Colon (tissue), 2 donors: ENCODE results near the gene ATXN10.
"Not testable (repeated sequence)": the region's sequence is repeated elsewhere in the genome, so short reads cannot be mapped to it uniquely, and the experiment has no call there.

ENCODE experiments used
- FAIRE-seq: peaks from 2 replicates; lab custom pipeline; 2012; peaks lifted over from hg19 to GRCh38; lab: Jason Lieb, UNC
- donor health status: control.
- donor health status: control.

ATXN10 gene

GRCh38 chr22:45709060-45709739 lies 37.6 kb downstream of the ATXN10 start:
- no peak for FAIRE-seq

GRCh38 chr22:45709866-45710265 lies 38.2 kb downstream of the ATXN10 start:
- no peak for FAIRE-seq

GRCh38 chr22:45710469-45710868 lies 38.8 kb downstream of the ATXN10 start:
- FAIRE-seq: no peak

GRCh38 chr22:45714390-45714789 lies 42.8 kb downstream of the ATXN10 start:
- not testable (repeated sequence) for FAIRE-seq

GRCh38 chr22:45717789-45718188 lies 46.2 kb downstream of the ATXN10 start:
- no peak for FAIRE-seq

GRCh38 chr22:45718391-45718790 lies 46.8 kb downstream of the ATXN10 start:
- no peak for FAIRE-seq

- FAIRE-seq: no peak
These were observed 49.3 kb downstream of the ATXN10 start for GRCh38 chr22:45720839-45721378.

- no peak for FAIRE-seq
These were observed 50.4 kb downstream of the ATXN10 start for GRCh38 chr22:45722006-45722405.

- no peak for FAIRE-seq
These were observed 54.4 kb downstream of the ATXN10 start for GRCh38 chr22:45726081-45726480.

- FAIRE-seq: no peak
These were observed 59.6 kb downstream of the ATXN10 start for GRCh38 chr22:45731041-45731797.

- FAIRE-seq: no peak
These were observed 60.3 kb downstream of the ATXN10 start for GRCh38 chr22:45731798-45732495.

GRCh38 chr22:45735273-45735672 lies 63.6 kb downstream of the ATXN10 start:
- no peak for FAIRE-seq

- FAIRE-seq: no peak
These were observed 66.6 kb downstream of the ATXN10 start for GRCh38 chr22:45738206-45738605.

GRCh38 chr22:45740236-45740635 lies 68.6 kb downstream of the ATXN10 start:
- FAIRE-seq: no peak

- FAIRE-seq: no peak
These were observed 71.3 kb downstream of the ATXN10 start for GRCh38 chr22:45742866-45743450.

GRCh38 chr22:45743687-45744086 lies 72.1 kb downstream of the ATXN10 start:
- no peak for FAIRE-seq

GRCh38 chr22:45744442-45744841 lies 72.8 kb downstream of the ATXN10 start:
- FAIRE-seq: no peak

GRCh38 chr22:45750626-45751025 lies 79.0 kb downstream of the ATXN10 start:
- FAIRE-seq: peak; percentile 14

- no peak for FAIRE-seq
These were observed 80.4 kb downstream of the ATXN10 start for GRCh38 chr22:45752036-45752435.

- no peak for FAIRE-seq
These were observed 83.2 kb downstream of the ATXN10 start for GRCh38 chr22:45754822-45755221.

- FAIRE-seq: no peak
These were observed 84.9 kb downstream of the ATXN10 start for GRCh38 chr22:45756558-45756957.

- FAIRE-seq: no peak
These were observed 85.4 kb downstream of the ATXN10 start for GRCh38 chr22:45757068-45757467.
